GM21717 (cell line): Measurements from ENCODE around the gene SCYL2.
A peak's percentile ranks its signal among the peaks of the same experiment; 100 is the strongest.
"Not testable (repeated sequence)": the region's sequence is repeated elsewhere in the genome, so short reads cannot be mapped to it uniquely, and the experiment has no call there.

ENCODE experiments used
- ATAC-seq: cut with Tn5 transposase; IDR thresholded peaks from one replicate; pipeline ENCODE4 v1.9.1; 2021; ENCODE audit warnings: mild to moderate bottlenecking, moderate library complexity; ENCODE audit not compliant: unreplicated experiment

SCYL2 gene

DNA sequence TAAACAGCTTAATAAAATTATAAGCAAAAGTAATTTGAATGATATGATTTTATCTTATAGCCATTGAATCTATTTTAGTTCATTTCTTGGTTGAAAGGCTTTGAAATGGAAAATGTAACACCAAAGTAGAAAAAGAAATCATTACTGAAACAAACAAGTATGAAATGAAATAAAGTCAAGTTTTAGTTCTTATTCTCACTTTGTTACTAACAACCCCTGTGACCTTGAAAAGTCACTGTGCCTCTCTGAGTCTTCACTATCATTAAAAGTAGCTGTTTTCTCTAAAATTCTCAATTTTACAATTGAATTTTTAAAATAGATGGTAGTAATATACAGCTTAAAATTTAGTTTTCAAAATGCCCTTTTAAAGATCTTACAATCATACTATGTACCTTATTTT lies 57.5 kb downstream of the SCYL2 start:
- ATAC-seq, result peak; percentile 65

- ATAC-seq, result no peak
Measured at GRCh38 chr12:100326208-100326607, 59.2 kb downstream of the SCYL2 start.

DNA sequence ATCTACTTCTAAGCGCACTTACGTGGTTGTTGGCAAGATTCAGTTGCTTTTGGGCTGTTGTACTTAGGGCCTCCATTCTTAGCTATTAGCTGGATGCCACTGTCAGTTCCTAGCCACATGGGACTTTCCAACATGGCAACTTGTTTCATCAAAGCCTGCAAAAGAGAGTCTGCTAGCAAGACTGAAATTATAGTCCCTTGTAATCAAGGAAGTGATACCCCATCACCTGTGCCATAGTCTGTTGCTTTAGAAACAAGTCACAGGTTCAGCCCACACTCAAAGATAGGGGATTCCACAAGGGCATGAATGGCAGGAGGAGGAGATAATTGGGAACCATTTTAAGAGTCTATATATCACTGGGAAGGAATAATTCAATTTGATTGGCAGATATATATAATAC lies 62.8 kb downstream of the SCYL2 start:
- peak; percentile 98 for ATAC-seq

DNA sequence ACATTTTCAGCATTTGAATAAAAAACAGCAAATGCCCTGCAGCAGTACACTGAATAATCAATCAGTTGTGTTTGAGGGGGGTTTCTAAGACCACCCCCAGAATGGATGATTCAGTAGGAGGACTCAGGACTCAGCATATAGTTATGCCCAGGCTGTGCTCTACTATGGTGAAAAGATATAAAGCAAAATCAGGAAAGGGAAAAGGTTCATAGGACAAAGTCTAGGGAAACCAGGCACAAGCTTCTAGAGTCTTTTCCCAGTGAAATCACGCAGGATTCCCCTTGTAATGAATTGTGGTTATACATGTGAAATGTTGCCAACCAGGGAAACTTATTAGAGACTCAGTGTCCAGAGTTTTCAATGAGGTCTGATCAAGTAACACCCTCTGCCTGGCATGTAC lies 64.9 kb downstream of the SCYL2 start:
- no peak for ATAC-seq

DNA sequence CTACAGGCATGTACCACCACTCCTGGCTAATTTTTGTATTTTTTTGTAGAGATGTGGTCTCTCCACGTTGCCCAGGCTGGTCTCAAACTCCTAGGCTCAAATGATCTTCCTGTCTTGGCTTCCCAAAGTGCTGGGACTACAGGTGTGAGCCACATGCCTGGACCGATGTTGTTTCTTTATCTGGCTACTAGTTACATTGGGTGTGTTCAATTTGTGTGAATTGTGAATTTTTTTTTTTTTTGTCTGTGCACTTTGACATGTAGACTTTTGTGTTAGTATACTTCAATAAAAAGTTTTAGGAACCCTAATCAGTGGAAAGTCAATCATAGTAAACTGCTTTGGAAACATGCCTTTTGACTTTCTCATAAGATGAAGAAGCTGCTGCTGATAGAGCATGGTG lies 65.9 kb downstream of the SCYL2 start:
- no peak for ATAC-seq

- no peak for ATAC-seq
Measured at GRCh38 chr12:100337299-100337698, 70.3 kb downstream of the SCYL2 start.

- ATAC-seq, result no peak
Measured at GRCh38 chr12:100337727-100338126, 70.8 kb downstream of the SCYL2 start.

DNA sequence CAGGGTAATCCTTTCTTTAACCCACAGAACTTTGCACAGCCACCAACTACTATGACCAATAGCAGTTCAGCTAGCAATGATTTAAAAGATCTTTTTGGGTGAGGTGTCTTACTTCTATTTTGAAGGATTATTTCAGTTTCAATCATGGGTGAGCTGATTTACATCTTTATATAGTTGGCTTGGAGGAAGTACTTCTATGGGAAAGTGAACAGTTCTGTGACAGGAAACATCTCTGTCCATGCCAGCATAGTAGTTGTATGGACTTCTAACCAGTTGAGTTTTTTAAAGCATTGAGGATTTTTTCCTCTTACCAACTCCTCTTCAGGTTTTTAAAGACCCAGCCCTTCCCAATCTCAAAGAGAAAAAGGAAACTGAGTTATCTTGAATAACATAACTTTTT lies 72.1 kb downstream of the SCYL2 start:
- no peak for ATAC-seq

DNA sequence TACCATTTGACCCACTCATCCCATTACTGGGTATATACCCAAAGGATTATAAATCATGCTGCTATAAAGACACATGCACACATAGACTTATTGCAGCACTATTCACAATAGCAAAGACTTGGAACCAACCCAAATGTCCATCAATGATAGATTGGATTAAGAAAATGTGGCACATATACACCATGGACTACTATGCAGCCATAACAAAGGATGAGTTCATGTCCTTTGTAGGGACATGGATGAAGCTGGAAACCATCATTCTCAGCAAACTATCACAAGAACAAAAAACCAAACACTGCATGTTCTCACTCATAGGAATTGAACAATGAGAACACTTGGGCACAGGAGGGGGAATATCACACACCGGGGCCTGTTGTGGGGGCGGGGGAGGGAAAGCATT lies 75.9 kb downstream of the SCYL2 start:
- not testable (repeated sequence) for ATAC-seq

DNA sequence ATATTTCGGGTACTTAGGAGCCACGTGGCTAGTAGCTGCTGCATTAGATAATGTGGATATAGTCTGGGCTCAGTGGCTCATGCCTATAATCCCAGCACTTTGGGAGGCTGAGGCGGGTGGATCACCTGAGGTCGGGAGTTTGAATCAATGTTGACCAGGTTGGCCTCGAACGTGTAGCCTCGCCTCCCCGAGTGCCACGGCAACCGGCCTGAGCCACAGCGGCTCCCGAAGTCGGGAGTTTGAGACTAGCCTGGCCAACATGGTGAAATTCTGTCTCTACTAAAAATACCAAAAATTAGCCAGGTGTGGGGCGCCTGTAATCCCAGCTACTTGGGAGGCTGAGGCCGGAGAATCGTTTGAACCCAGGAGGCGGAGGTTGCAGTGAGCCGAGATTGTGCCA lies 77.4 kb downstream of the SCYL2 start:
- not testable (repeated sequence) for ATAC-seq

DNA sequence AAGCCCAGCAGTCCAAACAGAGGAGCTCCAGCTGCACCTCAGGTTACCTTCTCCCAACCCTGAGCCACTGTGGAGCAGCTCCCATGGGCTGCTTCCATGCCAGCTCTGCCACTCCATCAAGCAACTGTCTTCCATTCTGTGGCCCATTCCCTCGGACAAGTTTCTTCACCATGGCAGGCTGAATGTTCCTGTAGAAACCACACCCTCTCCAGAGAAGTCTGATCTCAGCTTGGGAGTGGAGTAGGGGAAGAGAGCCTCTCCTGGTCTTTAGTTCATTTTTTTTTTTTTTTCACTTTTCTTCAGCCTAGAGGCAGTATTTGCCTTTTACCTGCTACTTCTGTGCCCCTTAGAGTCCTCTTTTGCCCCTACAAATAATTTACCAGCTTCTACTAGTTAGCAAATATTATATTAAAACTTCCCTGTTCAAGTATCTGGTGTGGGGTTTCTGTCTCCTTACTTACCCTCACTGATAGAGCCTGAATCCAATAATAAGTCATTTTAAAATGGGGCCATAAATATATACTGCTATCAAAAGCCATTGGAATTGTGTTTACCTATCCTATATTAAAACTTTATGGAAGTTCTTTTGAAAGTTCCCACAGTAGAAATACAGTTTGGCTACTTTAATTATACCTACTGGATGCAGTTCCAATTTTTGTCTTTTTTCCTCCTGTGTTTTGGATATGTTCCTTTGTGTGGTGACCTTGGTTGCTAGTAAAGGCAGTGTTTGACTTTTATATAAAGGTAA lies 78.2 kb downstream of the SCYL2 start:
- no peak for ATAC-seq

DNA sequence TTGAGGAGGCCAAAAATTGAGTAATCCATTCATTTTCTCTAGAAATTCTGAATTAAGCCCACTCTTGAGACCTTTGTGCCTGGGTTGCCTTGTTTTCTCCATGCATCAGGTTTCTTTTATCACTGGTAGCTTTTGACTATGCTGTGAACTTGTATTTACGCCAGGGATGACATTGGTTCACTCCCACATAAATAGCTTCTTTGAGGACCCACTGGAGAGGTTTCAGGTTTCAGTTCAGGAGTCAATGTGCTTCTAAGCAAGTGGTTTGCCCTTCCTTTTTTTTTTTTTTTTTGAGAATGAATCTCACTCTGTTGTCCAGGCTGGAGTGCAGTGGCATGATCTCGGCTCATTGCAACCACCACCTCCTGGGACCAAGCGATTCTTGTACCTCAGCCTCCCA lies 79.7 kb downstream of the SCYL2 start:
- ATAC-seq, result no peak

GRCh38 chr12:100348657-100349454 lies 81.9 kb downstream of the SCYL2 start:
- ATAC-seq, result no peak

GRCh38 chr12:100356644-100357223 lies 89.8 kb downstream of the SCYL2 start, which contains the start of gene SLC17A8:
Gene SLC17A8 (plus strand): TSS chr12:100357074. CDS start chr12:100357392, 318 bp downstream.
- ATAC-seq, result no peak

DNA sequence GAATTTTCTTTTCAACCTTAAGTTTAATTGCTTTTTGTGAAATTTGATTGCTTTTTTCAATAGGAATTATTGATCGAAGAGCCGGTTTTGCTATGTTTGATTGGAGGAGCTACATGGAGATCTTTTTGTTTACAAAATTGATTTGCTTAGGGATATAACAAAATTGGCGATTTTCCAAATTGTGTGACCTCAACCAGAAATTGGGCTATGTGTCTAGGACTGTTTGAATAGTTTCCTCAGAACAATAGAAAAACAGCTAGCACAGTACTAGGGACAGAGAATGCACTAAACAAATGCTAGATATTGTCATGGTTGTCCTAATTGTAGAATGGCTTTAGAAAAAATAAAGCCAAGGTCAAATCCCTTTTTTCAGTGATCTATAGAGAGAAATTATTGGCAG lies 92.3 kb downstream of the SCYL2 start:
- ATAC-seq, result no peak

GRCh38 chr12:100359822-100360221 lies 92.8 kb downstream of the SCYL2 start:
- ATAC-seq, result no peak

DNA sequence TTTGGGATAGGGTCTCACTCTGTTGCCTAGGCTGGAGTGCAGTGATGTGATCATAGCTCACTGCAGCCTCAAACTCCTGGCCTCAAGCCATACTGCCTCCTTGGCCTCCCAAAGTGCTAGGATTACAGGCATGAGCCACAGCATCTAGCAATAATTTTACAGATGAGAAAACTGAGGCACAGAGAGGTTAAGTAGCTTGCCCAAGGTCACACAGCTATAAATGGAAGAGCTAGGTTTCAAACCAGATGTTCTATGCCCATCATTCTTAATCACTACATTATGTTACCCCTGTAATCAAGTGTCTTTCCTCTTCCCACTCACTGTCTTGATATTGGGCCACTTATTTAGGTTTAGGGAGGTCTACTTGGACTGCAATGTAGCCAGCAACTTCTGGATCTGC lies 93.5 kb downstream of the SCYL2 start:
- ATAC-seq, result no peak

DNA sequence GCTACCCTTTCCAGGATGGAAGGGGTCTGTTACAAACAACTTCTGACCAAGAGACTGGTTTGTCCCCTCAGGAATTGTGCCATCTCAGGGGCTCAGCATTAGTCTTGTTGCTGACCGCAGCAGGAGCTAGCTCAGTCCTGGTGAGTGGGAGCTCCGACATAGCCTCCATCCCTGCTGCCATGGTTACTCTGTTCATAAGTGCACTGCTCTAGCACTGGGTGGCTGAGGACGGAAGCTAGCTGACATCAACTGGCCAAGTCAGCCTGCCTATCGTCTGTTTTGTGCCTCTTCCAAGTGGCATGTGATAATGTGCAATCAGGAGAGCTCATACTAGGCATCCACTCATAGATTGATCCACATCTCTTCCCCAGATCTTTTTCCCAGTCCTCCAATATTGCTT lies 97.3 kb downstream of the SCYL2 start:
- ATAC-seq, result no peak

GRCh38 chr12:100365411-100365810 lies 98.4 kb downstream of the SCYL2 start:
- ATAC-seq, result no peak

- ATAC-seq, result no peak
Measured at GRCh38 chr12:100368066-100368465, 101.1 kb downstream of the SCYL2 start.

GRCh38 chr12:100371146-100371545 lies 104.2 kb downstream of the SCYL2 start:
- no peak for ATAC-seq
